ENCODE results near the gene EGFL6. TPM values are rescaled to one million over a fixed set of nuclear protein-coding genes. Genes with fewer than 3 reads are reported as not detected.

Gene EGFL6
- total RNA-seq, 2 experiments from 2014 or later, result not detected

- Mint-ChIP-seq H3K4me1 (ENCODE audit: low read depth) (no peaks in the 10 kb centered on the region), H3K27ac (no peak overlapping the region), H3K27me3 (peaks cover 12% of the 10 kb centered on the region), H3K4me3 (no peak overlapping the region), H3K36me3 (ENCODE audit: low read depth) (no peaks in the 10 kb centered on the region), H3K9me3 (no peaks in the 10 kb centered on the region)
- ATAC-seq (ENCODE audit: poor library complexity) (no peak), DNase-seq (no peak)
- POLR2A ChIA-PET, result no interaction called here
- no peak overlapping the region for H3K27ac ChIP-seq (ENCODE audit: low read depth in 1 of 2, low read length in 2 of 2)
- H3K9me3 ChIP-seq (ENCODE audit: control insufficient read depth in 1 of 2, insufficient read depth in 1 of 2, low read length in 2 of 2), result no peaks in the 10 kb centered on the region
- H3K36me3 ChIP-seq (ENCODE audit: insufficient read depth, low read length), result no peaks in the 10 kb centered on the region
- H3K4me3 ChIP-seq (ENCODE audit: low read length), result no peak overlapping the region
- H3K27me3 ChIP-seq (ENCODE audit: control insufficient read depth in 1 of 2, insufficient read depth in 2 of 2, low read length in 2 of 2), result no peaks in the 10 kb centered on the region
- no peaks in the 10 kb centered on the region for H3K4me1 ChIP-seq (ENCODE audit: insufficient read depth, low read length)
- CTCF ChIA-PET, result interaction anchor here (0.6 kb wide), 1 partner anchor 408 kb away, joined by 3 read pairs; no protein-coding TSS in a partner anchor
- TF ChIP-seq CTCF (IDR thresholded peaks at IDR 0.05), result no peak
- intact Hi-C loops (cut with DNase I, micrococcal nuclease), result no loop called here
Observed at GRCh38 chrX:13545726-13546125, 23.7 kb upstream of the EGFL6 start.

DNA sequence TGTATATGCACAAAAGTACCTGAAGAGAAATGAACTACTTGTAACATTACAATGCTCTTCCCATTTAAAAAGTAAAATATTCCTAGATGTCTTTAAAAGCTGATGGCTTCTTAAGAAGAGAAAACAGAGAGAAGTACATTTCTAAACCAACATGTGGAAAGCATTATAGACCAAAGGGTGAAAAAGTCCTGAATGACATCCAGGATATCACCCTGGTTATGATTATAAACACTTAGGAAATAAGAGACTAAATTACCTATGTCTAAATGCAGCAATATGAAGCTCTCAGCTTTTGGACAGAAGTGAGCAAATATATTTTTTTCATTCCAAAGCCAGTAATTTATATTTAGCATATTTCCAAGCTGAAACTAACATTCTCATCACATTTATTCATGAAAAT is 21.7 kb upstream of the EGFL6 start:
- TF ChIP-seq CTCF (IDR thresholded peaks at IDR 0.05), result no peak
- Histone ChIP-seq H3K9me3 (ENCODE audit: control insufficient read depth in 1 of 2, insufficient read depth in 1 of 2, low read length in 2 of 2) (no peaks in the 10 kb centered on the region), H3K27ac (ENCODE audit: low read depth in 1 of 2, low read length in 2 of 2) (no peak overlapping the region), H3K4me3 (ENCODE audit: low read length) (no peak overlapping the region), H3K4me1 (ENCODE audit: insufficient read depth, low read length) (no peaks in the 10 kb centered on the region), H3K27me3 (ENCODE audit: control insufficient read depth in 1 of 2, insufficient read depth in 2 of 2, low read length in 2 of 2) (peaks cover 0 to 9% of the 10 kb centered on the region in 2 experiments), H3K36me3 (ENCODE audit: insufficient read depth, low read length) (no peaks in the 10 kb centered on the region)
- peaks cover 14% of the 10 kb centered on the region for H3K27me3 Mint-ChIP-seq
- CTCF ChIA-PET, result no interaction called here
- H3K27ac Mint-ChIP-seq, result no peak overlapping the region
- intact Hi-C loops (cut with DNase I, micrococcal nuclease), result no loop called here
- no peak overlapping the region for H3K4me3 Mint-ChIP-seq
- H3K4me1 Mint-ChIP-seq (ENCODE audit: low read depth), result no peaks in the 10 kb centered on the region
- POLR2A ChIA-PET, result no interaction called here
- no peaks in the 10 kb centered on the region for H3K9me3 Mint-ChIP-seq
- no peaks in the 10 kb centered on the region for H3K36me3 Mint-ChIP-seq (ENCODE audit: low read depth)
- DNase-seq (no peak), ATAC-seq (ENCODE audit: poor library complexity) (no peak)

DNA sequence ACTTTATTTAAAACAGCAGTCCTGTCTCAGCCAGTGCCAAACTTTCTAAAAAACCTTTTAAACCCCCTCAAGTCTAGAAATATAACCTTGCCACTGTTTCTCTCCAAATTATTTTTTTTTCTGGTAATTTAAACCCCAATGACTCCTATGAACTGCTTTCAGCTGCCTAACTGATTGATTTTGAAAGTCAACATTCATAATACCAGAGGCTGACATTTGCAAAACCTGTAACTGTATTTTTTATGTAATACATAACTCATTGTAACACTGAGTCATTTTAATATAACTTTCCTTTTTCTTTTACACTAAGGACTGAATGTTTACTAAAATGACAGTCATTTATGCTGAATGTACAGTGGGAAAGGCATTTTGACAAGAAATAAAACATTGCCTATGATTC is 19.1 kb upstream of the EGFL6 start:
- no peaks in the 10 kb centered on the region for H3K36me3 Mint-ChIP-seq (ENCODE audit: low read depth)
- H3K27me3 Mint-ChIP-seq, result peaks cover 20% of the 10 kb centered on the region
- H3K4me3 Mint-ChIP-seq, result no peak overlapping the region
- no peaks in the 10 kb centered on the region for H3K36me3 ChIP-seq (ENCODE audit: insufficient read depth, low read length)
- no peak for TF ChIP-seq CTCF (IDR thresholded peaks at IDR 0.05)
- peaks cover 0 to 11% of the 10 kb centered on the region in 2 experiments for H3K27me3 ChIP-seq (ENCODE audit: control insufficient read depth in 1 of 2, insufficient read depth in 2 of 2, low read length in 2 of 2)
- no peak for ATAC-seq (ENCODE audit: poor library complexity)
- H3K9me3 ChIP-seq (ENCODE audit: control insufficient read depth in 1 of 2, insufficient read depth in 1 of 2, low read length in 2 of 2), result no peaks in the 10 kb centered on the region
- no peak overlapping the region for H3K27ac Mint-ChIP-seq
- no peaks in the 10 kb centered on the region for H3K9me3 Mint-ChIP-seq
- H3K4me1 Mint-ChIP-seq (ENCODE audit: low read depth), result no peaks in the 10 kb centered on the region
- H3K27ac ChIP-seq (ENCODE audit: low read depth in 1 of 2, low read length in 2 of 2), result no peak overlapping the region
- no peak for DNase-seq
- CTCF ChIA-PET, result no interaction called here
- POLR2A ChIA-PET, result no interaction called here
- H3K4me3 ChIP-seq (ENCODE audit: low read length), result no peak overlapping the region
- no peaks in the 10 kb centered on the region for H3K4me1 ChIP-seq (ENCODE audit: insufficient read depth, low read length)
- intact Hi-C loops (cut with DNase I, micrococcal nuclease), result no loop called here
